ENCODE measurements around the gene PEX14.

- TF ChIP-seq CTCF (IDR thresholded peaks at IDR 0.05 in 4 of 5, conservative IDR thresholded peaks at IDR 0.05 in 1 of 5) (no peak), POLR2A (IDR thresholded peaks at IDR 0.05) (no peak)
These were observed 100.9 kb downstream of the PEX14 start for GRCh38 chr1:10575616-10576015.
